Esophagus muscularis mucosa (tissue), 4 donors: ENCODE data around the gene SDR42E1. TPM values are rescaled to one million over a fixed set of nuclear protein-coding genes. Genes with fewer than 3 reads are reported as not detected.
"Not testable (repeated sequence)": the region's sequence is repeated elsewhere in the genome, so short reads cannot be mapped to it uniquely, and the experiment has no call there.

Experiments used
- DNase-seq: peaks from one replicate; pipeline ENCODE4 v3.0.0-alpha.2; 2017; ENCODE audit errors: extremely low spot score
- H3K27ac ChIP-seq, 4 donors: fragments of 200-600 bp; sonication (generic); replicated peaks in 1 of 4; 1 replicate in 3 of 4; 2 replicates in 1 of 4; pipeline ENCODE4 v1.5.1; 2016 to 2019; ENCODE audit warnings: mild to moderate bottlenecking in 1 of 4
- H3K27me3 ChIP-seq, 4 donors: fragments of 200-600 bp; sonication (generic); one replicate each; pipeline versions ENCODE4 v1.5.1 to v1.6.0; 2016 to 2019
- H3K36me3 ChIP-seq, 4 donors: fragments of 200-600 bp; sonication (generic); one replicate each; pipeline ENCODE4 v1.5.1; 2016 to 2019
- H3K4me1 ChIP-seq, 4 donors: fragments of 200-600 bp; sonication (generic); one replicate each; pipeline ENCODE4 v1.5.1; 2016 to 2019
- H3K4me3 ChIP-seq, 4 donors: fragments of 200-600 bp; sonication (generic); 1 replicate in 2 of 4; 2 replicates in 2 of 4; pipeline ENCODE4 v1.5.1; 2016 to 2019; ENCODE audit warnings: mild to moderate bottlenecking in 4 of 4, moderate library complexity in 1 of 4
- H3K9me3 ChIP-seq, 4 donors: fragments of 200-600 bp; sonication (generic); 1 replicate in 3 of 4; 2 replicates in 1 of 4; pipeline ENCODE4 v1.5.1; 2016 to 2019
- EP300 ChIP-seq: sonication (generic); formaldehyde crosslinking; IDR thresholded peaks from one replicate; pipeline ENCODE4 v1.6.1; 2017; ENCODE audit warnings: antibody characterized with exemption
- POLR2A ChIP-seq: fragments of 450-650 bp; IDR thresholded peaks from one replicate; pipeline ENCODE4 v1.6.1; 2017; ENCODE audit warnings: antibody characterized with exemption, moderate library complexity, mild to moderate bottlenecking, low read depth
- POLR2AphosphoS5 ChIP-seq, 2 donors: sonication (generic); formaldehyde crosslinking; IDR thresholded peaks; one replicate each; pipeline ENCODE4 v1.6.1; 2017; ENCODE audit warnings: antibody characterized with exemption in 2 of 2
- WGBS: methylation state at CpG from one replicate; pipeline ENCODE4 v1.1.5; 2018; 5-methylcytosine and 5-hydroxymethylcytosine counted together
- intact Hi-C: fragments of 100-400 bp; cut with DNase I; formaldehyde crosslinking; loops from one replicate; pipeline ENCODE4 v1.15.1; 2023
- total RNA-seq, 4 donors: library from RNA; depleted of rRNA; stranded (reverse); fragments of >200 nt; gene quantifications; one replicate each; pipeline versions ENCODE4 v1.1.0 to v1.2.1, GENCODE V29; 2016
- TF ChIP-seq, protein P1 (sequence below), 3 experiments: fragments of 200-600 bp in 2 of 3; fragments of 450-650 bp in 1 of 3; sonication (generic) in 2 of 3; IDR thresholded peaks; one replicate each; pipeline ENCODE4 v1.5.1; 2017 to 2019; ENCODE audit warnings: antibody characterized with exemption in 3 of 3, mild to moderate bottlenecking in 2 of 3, moderate library complexity in 1 of 3

SDR42E1 gene
- total RNA-seq, 4 donors from 2014 or later: 0.66 to 1.3 (median 1.00) TPM

- WGBS: 77% methylated on average over 3 of the region's 3 CpGs
- intact Hi-C loops: no loop called here
These were observed 15.6 kb downstream of the SDR42E1 start for GRCh38 chr16:81995651-81996050.

GRCh38 chr16:81994485-81994884 lies 16.8 kb downstream of the SDR42E1 start:
- no peak overlapping the region for H3K27ac ChIP-seq
- H3K9me3 ChIP-seq: no peaks in the 10 kb centered on the region
- no peak for DNase-seq
- intact Hi-C loops: no loop called here
- no peak overlapping the region for H3K4me3 ChIP-seq
- peaks cover 12 to 16% (median 12%) of the 10 kb centered on the region in 4 donors for H3K4me1 ChIP-seq
- TF ChIP-seq POLR2AphosphoS5 (IDR thresholded peaks at IDR 0.05): no peak
- TF ChIP-seq, protein P1, sequence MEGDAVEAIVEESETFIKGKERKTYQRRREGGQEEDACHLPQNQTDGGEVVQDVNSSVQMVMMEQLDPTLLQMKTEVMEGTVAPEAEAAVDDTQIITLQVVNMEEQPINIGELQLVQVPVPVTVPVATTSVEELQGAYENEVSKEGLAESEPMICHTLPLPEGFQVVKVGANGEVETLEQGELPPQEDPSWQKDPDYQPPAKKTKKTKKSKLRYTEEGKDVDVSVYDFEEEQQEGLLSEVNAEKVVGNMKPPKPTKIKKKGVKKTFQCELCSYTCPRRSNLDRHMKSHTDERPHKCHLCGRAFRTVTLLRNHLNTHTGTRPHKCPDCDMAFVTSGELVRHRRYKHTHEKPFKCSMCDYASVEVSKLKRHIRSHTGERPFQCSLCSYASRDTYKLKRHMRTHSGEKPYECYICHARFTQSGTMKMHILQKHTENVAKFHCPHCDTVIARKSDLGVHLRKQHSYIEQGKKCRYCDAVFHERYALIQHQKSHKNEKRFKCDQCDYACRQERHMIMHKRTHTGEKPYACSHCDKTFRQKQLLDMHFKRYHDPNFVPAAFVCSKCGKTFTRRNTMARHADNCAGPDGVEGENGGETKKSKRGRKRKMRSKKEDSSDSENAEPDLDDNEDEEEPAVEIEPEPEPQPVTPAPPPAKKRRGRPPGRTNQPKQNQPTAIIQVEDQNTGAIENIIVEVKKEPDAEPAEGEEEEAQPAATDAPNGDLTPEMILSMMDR (IDR thresholded peaks at IDR 0.05): no peak
- TF ChIP-seq POLR2A: no peak
- no peak for TF ChIP-seq EP300
- H3K36me3 ChIP-seq: peaks cover 0 to 4% (median 0%) of the 10 kb centered on the region in 4 donors
- WGBS: 85% methylated on average over 5 of the region's 5 CpGs
- no peaks in the 10 kb centered on the region for H3K27me3 ChIP-seq

More at GRCh38 chr16:81995651-81996050, 15.6 kb downstream of the SDR42E1 start:
- Histone ChIP-seq H3K4me1 (peaks cover 12 to 16% (median 12%) of the 10 kb centered on the region in 4 donors), H3K27ac (no peak overlapping the region), H3K27me3 (no peaks in the 10 kb centered on the region), H3K4me3 (no peak overlapping the region), H3K36me3 (peaks cover 0 to 9% (median 0%) of the 10 kb centered on the region in 4 donors), H3K9me3 (no peaks in the 10 kb centered on the region)
- no peak for DNase-seq
- no peak for TF ChIP-seq EP300
- TF ChIP-seq, protein P1 (IDR thresholded peaks at IDR 0.05): no peak
- TF ChIP-seq POLR2AphosphoS5 (IDR thresholded peaks at IDR 0.05): no peak
- no peak for TF ChIP-seq POLR2A

GRCh38 chr16:81992859-81993258 lies 18.4 kb downstream of the SDR42E1 start:
- WGBS: 41% methylated on average over 3 of the region's 3 CpGs
- intact Hi-C loops: no loop called here
- no peak overlapping the region for H3K27ac ChIP-seq
- no peak for TF ChIP-seq POLR2AphosphoS5 (IDR thresholded peaks at IDR 0.05)
- no peak for TF ChIP-seq POLR2A
- TF ChIP-seq, protein P1 (IDR thresholded peaks at IDR 0.05): no peak
- TF ChIP-seq EP300: no peak
- H3K4me1 ChIP-seq: peaks cover 8 to 13% (median 11%) of the 10 kb centered on the region in 4 donors
- no peaks in the 10 kb centered on the region for H3K27me3 ChIP-seq
- no peak overlapping the region for H3K4me3 ChIP-seq
- H3K36me3 ChIP-seq: no peaks in the 10 kb centered on the region
- H3K9me3 ChIP-seq: no peaks in the 10 kb centered on the region
- no peak for DNase-seq

DNA sequence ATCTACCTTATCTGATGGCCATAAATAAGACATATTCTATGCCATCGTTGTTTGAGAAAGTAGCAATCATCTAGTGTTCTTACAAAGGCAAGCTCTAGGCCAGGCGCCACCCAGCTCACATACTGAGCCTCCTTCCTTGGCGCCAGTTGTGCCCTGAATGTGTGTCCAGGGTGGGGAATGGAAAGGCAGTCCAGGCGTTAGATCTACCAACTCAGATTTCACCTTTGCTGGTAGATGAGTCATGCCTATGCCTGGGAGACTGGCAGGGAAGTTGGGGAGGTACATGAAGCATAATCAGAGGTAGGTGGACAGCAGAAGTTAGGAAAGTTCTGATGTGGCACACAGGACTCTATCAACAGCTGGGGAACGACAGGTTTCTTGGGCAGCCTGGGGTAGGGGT lies 23.6 kb downstream of the SDR42E1 start:
- H3K4me3 ChIP-seq: no peak overlapping the region
- H3K36me3 ChIP-seq: no peaks in the 10 kb centered on the region
- H3K27me3 ChIP-seq: no peaks in the 10 kb centered on the region
- no peaks in the 10 kb centered on the region for H3K9me3 ChIP-seq
- no peaks in the 10 kb centered on the region for H3K4me1 ChIP-seq
- intact Hi-C loops: no loop called here
- TF ChIP-seq, protein P1 (IDR thresholded peaks at IDR 0.05): no peak
- no peak for TF ChIP-seq POLR2A
- TF ChIP-seq POLR2AphosphoS5 (IDR thresholded peaks at IDR 0.05): no peak
- no peak for TF ChIP-seq EP300
- peak; percentile 84 for DNase-seq
- no peak overlapping the region for H3K27ac ChIP-seq
- 82% methylated on average over 5 of the region's 5 CpGs for WGBS

DNA sequence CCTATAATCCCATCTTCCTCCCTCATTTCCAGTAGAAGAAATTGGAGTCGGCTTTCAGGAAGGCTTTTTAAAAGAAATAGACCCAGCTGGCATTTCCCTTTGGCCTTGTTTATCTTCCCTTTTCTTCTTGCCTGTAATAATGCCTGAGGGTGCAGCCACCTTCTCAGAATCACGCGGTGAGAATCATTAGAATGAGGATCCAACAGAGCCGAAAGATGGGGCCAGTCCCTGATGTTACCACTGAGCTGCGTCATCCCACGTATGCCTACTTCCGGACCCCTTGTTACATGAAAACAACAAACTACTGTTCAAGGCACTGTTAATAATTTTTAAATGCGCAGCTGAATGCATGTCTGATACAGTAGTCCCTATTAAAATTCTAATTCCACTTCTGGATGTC lies 24.1 kb downstream of the SDR42E1 start:
- no peak overlapping the region for H3K4me3 ChIP-seq
- no peaks in the 10 kb centered on the region for H3K36me3 ChIP-seq
- intact Hi-C loops: no loop called here
- H3K4me1 ChIP-seq: no peaks in the 10 kb centered on the region
- whole genome bisulfite sequencing: 80% methylated on average over 8 of the region's 8 CpGs
- no peak for TF ChIP-seq POLR2AphosphoS5 (IDR thresholded peaks at IDR 0.05)
- TF ChIP-seq POLR2A: no peak
- TF ChIP-seq, protein P1 (IDR thresholded peaks at IDR 0.05): no peak
- TF ChIP-seq EP300: no peak
- H3K27me3 ChIP-seq: no peaks in the 10 kb centered on the region
- H3K27ac ChIP-seq: no peak overlapping the region
- H3K9me3 ChIP-seq: no peaks in the 10 kb centered on the region
- DNase-seq: peak; percentile 34

DNA sequence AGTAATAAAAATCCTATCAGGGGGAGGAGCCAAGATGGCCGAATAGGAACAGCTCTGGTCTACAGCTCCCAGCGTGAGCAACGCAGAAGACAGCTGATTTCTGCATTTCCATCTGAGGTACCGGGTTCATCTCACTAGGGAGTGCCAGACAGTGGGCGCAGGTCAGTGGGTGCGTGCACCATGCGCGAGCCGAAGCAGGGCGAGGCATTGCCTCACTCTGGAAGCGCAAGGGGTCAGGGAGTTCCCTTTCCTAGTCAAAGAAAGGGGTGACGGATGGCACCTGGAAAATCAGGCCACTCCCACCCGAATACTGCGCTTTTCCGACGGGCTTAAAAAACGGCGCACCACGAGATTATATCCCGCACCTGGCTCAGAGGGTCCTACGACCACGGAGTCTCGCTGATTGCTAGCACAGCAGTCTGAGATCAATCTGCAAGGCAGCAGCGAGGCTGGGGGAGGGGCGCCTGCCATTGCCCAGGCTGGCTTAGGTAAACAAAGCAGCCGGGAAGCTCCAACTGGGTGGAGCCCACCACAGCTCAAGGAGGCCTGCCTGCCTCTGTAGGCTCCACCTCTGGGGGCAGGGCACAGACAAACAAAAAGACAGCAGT lies 33.8 kb downstream of the SDR42E1 start:
- 82% methylated on average over 26 of the region's 26 CpGs for WGBS
- intact Hi-C loops: not testable (repeated sequence)

More for the DNA sequence above, 33.8 kb downstream of the SDR42E1 start:
- peaks cover 0 to 35% (median 18%) of the 10 kb centered on the region in 4 donors for H3K9me3 ChIP-seq
- H3K36me3 ChIP-seq, H3K4me3 ChIP-seq, H3K27ac ChIP-seq, H3K4me1 ChIP-seq, H3K27me3 ChIP-seq, DNase-seq: not testable (repeated sequence)
